ENCODE data around the gene EARS2.
"Not testable (repeated sequence)": the region's sequence is repeated elsewhere in the genome, so short reads cannot be mapped to it uniquely, and the experiment has no call there.

The EARS2 gene

DNA sequence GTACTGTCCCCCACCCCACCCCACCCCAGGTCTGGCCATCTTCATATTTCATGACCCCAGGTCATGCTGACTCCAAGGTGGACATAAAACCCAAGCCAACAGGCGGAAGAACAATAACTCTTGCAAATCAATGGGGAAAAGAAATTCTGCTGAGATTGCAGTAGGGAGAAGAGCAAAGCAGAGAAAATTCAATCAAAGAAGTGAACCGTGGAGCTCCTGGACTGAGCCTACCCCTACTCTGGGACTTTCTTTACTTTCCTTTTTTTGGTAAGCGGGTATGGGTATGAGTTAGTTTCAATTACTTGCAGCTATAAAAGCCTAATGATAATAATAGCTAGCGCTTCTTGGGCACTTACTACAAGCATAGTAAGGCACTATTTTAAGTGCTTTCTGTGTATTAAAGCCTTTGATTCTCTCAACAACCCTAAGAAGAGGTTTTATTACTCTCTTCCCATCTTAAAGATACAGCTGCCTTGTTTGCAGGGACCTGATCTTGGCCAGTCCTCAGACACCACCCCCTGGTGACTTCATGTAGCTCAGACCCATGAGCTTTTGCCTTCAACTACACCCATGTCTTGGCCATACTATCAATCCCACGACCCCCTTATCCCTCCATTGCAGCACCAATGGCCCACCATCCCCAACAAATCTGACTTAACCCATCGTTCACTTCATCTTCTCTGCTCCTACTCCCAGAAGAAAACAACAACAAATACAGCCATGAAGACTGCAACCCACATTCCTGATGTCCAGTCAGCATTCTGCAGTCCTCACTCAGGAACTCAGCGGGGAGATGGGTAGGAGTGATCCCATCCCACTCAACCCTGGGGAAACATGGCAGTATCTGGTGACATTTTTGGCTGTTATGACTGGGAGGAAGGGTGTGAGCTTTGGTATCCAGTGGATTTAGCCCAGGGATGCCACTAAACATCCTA lies 51.2 kb downstream of the EARS2 start:
- no peak for DNase-seq (ENCODE audit: low read depth, low spot score)

DNA sequence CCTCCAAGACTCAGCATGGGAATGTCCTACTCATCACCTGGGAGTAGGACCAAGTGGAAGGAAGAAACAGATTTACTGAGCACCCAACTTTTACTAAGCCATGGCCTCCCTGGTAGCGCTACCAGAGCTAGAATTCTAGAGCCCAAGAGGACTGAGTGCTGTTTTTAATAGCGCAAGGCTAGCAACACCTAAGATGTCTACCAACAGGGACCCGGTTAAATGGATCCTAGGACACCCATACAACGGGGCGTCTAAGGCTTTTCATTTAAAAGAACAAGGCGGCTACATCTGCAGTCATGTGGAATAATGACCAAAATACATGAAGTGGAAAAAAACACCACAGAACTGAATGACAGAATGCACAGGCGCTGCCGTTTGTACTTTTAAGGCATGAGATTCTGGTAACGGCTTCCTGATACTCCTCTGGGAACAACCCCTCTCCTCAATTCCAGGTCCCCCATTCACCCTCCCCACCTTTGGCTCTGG lies 51.9 kb downstream of the EARS2 start:
- no peak for DNase-seq (ENCODE audit: low read depth, low spot score)

- DNase-seq (ENCODE audit: low read depth, low spot score), result no peak
Measured at GRCh38 chr16:23504453-23505179, 52.5 kb downstream of the EARS2 start.

DNA sequence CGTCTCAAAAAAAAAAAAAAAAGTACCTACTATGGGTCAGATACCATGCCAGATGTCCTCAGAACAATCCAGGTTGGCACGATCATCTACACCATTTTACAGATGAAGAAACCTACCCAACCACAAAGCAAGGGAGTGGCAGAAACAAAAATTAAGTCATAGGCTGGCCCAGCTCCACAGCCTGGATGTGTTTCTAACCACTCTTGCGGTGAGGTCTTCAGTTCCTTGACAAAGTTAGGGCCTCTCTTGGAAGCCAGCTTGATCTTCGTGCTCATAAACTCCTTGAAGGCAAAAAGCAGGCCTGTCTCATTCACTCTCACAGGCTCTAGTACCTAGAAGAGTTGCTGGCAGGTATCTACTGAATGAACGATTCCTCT lies 53.1 kb downstream of the EARS2 start:
- DNase-seq (ENCODE audit: low read depth, low spot score), result no peak

- no peak for DNase-seq (ENCODE audit: low read depth, low spot score)
Measured at GRCh38 chr16:23502466-23502865, 54.7 kb downstream of the EARS2 start.

DNA sequence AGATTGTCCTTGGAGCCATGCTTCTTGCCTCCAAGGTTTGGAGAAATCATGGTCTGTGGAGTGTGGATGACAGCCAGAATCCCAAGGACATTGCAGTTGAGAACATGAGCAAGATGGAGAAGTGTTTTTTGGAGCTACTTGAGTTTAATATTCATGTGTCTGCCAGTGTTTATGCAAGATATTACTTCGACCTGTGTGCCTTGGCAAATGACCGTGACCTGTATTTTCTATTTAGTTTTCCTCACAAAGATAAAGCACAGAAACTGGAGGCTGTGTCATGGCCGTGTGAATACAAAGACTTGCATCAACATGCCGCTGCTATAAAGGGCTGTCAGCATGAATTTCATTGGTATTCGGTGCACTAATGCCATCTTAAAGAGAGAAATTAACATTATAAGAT lies 55.9 kb downstream of the EARS2 start:
- DNase-seq (ENCODE audit: low read depth, low spot score), result no peak

DNA sequence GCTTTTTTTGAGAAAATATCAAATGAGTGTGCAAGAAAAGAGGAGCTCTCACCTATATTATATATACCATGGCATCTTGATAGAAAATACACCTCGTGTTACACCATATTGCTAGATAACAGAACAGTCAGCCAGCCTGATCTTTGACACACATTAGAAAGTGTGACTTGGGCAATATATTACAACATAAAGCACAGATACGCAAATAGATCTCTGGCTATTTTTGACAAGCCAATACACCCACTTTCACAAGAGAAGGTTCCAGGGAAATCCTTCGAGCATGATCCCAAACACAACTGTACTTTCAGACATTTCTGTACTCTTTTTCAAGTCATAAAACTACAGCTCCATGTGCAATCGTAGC lies 56.3 kb downstream of the EARS2 start:
- DNase-seq (ENCODE audit: low read depth, low spot score), result no peak

DNA sequence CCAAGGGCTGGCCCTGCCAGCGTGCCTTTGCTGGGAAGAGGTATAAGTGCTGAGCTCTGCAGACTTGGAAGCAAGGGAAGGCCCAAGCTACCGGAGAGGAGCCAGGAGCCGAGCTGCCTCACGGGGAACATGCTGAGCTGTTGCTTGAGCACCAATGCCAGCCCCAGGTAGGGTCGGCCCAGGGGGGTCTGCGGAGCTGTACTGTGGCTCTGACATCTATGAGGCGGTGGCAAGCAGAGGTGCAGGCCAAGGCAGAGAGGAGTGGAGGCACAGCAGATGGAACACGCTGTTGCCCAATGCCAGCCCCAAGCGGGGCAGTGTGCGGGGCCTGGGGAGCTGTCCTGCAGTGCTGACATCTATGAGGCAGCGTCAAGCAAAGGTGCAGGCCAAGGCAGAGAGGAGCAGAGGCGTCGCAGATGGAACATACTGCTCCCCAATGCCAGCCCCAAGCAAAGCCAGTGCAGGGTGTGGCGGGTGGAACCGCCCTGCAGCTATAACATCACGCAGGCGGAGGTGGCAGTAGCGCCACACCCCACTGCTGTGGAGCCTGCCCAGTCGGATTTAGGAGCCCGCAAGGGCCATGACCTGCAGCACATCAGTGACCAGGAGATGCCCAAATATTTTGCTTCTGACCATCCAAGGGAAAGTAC lies 56.8 kb downstream of the EARS2 start:
- no peak for DNase-seq (ENCODE audit: low read depth, low spot score)

- DNase-seq (ENCODE audit: low read depth, low spot score), result no peak
Measured at GRCh38 chr16:23499801-23500200, 57.3 kb downstream of the EARS2 start.

DNA sequence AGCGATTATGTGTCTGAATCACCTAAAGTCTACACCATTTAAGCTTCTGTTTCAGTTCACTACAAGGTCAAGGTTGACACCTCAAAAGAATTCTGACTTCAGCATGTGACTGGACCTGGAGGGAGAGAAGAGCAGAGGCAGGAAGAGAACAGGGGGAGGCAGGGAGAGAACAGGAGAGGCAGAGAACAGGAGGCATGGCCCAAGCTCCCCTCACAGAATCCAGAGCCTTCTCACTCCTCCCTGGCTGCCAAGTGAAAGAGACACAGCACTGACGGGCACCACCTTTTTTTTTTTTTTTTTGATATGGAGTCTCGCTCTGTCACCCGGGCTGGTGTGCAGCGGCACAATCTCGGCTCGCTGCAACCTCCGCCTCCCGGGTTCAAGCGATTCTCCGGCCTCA lies 58.3 kb downstream of the EARS2 start:
- DNase-seq (ENCODE audit: low read depth, low spot score), result no peak

DNA sequence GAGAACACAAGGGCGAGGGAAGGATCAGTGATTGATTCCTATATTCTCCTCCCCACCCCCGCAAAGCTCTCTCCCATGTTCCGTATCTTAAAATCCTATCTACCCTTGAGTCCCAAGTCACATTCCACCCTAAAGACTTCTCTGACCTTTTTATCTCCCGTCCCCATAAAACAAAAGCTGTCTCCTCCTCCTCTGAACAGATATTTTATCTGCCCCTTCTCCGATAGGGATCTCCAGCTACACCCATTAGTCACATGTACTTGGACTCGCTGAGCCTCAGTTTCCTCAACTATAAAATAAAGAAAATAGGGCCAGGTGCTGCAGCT lies 59.6 kb downstream of the EARS2 start:
- no peak for DNase-seq (ENCODE audit: low read depth, low spot score)

- no peak for DNase-seq (ENCODE audit: low read depth, low spot score)
Measured at GRCh38 chr16:23496821-23497542, 60.2 kb downstream of the EARS2 start.

GRCh38 chr16:23495671-23496070 lies 61.5 kb downstream of the EARS2 start:
- no peak for DNase-seq (ENCODE audit: low read depth, low spot score)

DNA sequence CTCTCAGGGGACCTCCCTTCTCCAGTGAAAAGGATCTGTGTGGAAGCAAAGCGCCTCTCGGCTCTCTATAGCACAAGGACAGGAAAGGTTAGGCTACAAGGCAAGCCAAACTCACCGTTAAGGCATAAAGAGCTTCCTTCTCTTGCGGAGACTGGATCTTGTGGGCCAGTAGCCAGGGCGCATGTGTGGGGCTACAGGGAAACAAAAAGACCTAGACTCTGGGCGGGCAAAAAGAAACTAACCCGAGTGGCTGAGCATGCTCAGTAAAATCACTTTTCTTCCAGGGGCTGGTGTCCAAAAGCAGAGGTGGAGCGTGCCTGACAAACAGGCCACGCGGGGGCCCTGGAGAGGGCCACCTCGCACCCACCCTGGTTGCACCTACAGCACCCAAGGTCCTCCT lies 63.0 kb downstream of the EARS2 start:
- DNase-seq (ENCODE audit: low read depth, low spot score), result no peak

- DNase-seq (ENCODE audit: low read depth, low spot score), result no peak
Measured at GRCh38 chr16:23491490-23492391, 65.4 kb downstream of the EARS2 start.

DNA sequence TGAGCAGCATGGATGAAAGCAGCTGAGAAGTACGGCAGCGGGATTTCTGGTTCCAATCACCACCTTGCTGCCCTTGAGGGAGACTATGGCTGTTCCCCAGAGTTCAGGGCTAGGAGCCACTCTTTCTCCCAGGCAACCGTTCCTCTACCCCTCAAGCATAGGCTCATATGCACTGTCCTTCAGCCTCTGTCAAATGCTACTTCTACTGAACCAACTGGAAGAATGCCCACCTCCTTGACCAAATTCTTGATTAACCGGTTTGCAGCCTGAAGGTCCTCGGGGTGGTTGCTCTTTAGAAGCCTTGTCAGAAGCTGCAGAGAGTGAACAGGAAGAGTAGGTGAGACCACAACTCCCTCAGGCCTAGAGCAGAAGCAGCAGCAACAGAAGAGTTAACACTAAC lies 70.7 kb downstream of the EARS2 start:
- no peak for DNase-seq (ENCODE audit: low read depth, low spot score)

- DNase-seq (ENCODE audit: low read depth, low spot score), result no peak
Measured at GRCh38 chr16:23485841-23486240, 71.3 kb downstream of the EARS2 start.

DNA sequence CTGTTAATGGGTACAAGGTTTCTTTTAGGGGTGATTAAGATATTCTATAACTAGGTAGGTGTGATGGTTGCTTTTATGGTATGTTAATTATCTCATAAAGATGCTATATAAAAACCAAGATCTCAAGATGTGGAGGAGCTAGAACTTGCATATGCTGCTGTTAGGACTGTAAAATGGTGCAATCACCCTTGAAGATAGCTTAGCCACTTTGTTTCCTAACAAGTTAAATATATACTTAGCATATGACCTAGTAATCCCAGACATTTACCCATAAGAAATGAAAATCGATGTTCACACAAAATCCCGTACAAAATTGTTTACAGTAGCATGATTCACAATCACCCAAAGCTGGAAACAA lies 71.9 kb downstream of the EARS2 start:
- no peak for DNase-seq (ENCODE audit: low read depth, low spot score)

DNA sequence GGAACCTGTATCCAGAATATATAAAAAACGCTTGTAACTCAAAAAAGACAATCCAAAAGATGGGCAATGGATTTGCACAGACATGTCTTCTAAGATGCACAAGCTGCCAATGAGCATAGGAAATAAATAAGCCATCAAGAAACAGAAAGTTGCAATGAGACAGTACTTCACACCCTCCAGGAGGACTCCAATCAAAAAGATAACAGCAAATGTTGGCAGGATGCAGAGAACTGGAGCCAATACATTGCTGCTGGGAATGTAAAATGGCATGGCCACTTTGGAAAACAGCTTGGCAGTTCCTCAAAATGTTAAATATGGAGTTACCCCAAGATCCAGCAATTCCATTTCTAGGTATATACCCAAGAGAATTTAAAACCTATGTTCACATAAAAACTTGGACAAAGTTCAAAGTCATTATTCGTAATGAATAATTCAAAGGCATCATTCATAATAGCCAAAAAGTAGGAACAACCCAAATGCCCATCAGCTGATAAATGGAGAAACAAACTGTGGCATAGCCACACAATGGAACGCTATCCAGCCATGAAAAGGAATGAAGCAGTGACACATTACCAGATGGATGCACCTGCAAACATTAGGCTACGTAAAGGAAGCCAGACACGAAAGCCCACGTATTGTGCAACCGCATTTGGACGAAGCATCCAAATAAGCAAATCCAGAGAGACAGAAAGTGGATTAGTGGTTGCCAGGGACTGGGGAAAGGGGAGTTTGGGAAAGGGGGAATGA lies 72.5 kb downstream of the EARS2 start:
- DNase-seq (ENCODE audit: low read depth, low spot score), result no peak

- not testable (repeated sequence) for DNase-seq (ENCODE audit: low read depth, low spot score)
Measured at GRCh38 chr16:23483492-23483891, 73.7 kb downstream of the EARS2 start.

All from iPS DF 19.7 (cell line).